Gastroesophageal sphincter (tissue), 3 donors: ENCODE data around the gene FSD1L.

ENCODE experiments used
- POLR2A ChIP-seq, 2 donors: fragments of 450-650 bp; IDR thresholded peaks; one replicate each; pipeline ENCODE4 v1.6.1; 2017; ENCODE audit warnings: antibody characterized with exemption in 2 of 2, mild to moderate bottlenecking in 2 of 2, moderate library complexity in 1 of 2
- TF ChIP-seq, protein P1 (sequence below), 4 experiments: fragments of 200-600 bp in 2 of 4; fragments of 450-650 bp in 2 of 4; sonication (generic) in 1 of 4; IDR thresholded peaks; one replicate each; pipeline ENCODE4 v1.5.1; 2017 to 2019; ENCODE audit warnings: antibody characterized with exemption in 4 of 4, mild to moderate bottlenecking in 2 of 4, moderate library complexity in 2 of 4

DNA sequence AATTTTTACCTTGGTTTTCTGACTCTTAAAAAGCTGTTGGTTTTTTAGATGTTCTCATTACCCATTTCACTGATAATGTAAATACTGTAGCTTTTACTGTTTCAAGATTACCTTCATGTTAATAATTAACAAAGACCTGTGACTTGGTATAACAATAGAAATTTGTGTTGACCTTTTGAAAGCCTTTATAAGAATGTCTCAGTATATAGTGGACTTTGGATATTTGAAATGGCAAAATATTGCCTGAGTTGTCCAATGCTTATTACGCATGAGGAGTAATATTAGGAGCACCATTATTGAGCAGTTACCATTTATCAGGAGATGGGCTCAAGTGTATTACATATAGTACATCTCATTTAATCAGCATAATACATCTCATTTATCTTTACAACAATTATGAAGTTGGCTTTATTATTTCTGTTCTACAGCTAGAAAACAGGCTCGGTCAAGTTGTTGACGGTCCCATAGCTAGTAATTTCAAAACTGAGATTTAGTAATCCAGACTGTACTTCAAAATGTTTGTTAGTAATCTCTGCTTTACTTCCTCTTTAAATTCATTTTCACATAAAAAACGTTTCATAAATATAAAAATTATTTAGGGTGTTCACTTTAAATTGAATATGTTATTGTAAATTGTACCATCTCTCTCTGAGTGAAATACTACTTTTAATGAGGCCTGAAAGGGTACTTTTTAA is 59.4 kb downstream of the FSD1L start:
- TF ChIP-seq, protein P1, sequence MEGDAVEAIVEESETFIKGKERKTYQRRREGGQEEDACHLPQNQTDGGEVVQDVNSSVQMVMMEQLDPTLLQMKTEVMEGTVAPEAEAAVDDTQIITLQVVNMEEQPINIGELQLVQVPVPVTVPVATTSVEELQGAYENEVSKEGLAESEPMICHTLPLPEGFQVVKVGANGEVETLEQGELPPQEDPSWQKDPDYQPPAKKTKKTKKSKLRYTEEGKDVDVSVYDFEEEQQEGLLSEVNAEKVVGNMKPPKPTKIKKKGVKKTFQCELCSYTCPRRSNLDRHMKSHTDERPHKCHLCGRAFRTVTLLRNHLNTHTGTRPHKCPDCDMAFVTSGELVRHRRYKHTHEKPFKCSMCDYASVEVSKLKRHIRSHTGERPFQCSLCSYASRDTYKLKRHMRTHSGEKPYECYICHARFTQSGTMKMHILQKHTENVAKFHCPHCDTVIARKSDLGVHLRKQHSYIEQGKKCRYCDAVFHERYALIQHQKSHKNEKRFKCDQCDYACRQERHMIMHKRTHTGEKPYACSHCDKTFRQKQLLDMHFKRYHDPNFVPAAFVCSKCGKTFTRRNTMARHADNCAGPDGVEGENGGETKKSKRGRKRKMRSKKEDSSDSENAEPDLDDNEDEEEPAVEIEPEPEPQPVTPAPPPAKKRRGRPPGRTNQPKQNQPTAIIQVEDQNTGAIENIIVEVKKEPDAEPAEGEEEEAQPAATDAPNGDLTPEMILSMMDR (IDR thresholded peaks at IDR 0.05) = no peak
- TF ChIP-seq POLR2A (IDR thresholded peaks at IDR 0.05) = no peak
